Fibroblast of upper back skin (primary cell): ENCODE results near the gene ZNF76.

ENCODE experiments used
- DNase-seq: peaks from one replicate; pipeline ENCODE4 v3.0.0-alpha.2; 2013

Gene ZNF76

GRCh38 chr6:35238843-35239289 lies 20.7 kb upstream of the ZNF76 start:
- peak; percentile 53 for DNase-seq

- no peak for DNase-seq
Measured at GRCh38 chr6:35239581-35239980, 20.0 kb upstream of the ZNF76 start.

GRCh38 chr6:35240838-35241801 lies 18.4 kb upstream of the ZNF76 start:
- peak; percentile 65 for DNase-seq

GRCh38 chr6:35242486-35242885 lies 17.0 kb upstream of the ZNF76 start:
- no peak for DNase-seq

- no peak for DNase-seq
Measured at GRCh38 chr6:35242906-35243305, 16.6 kb upstream of the ZNF76 start.

- DNase-seq = no peak
Measured at GRCh38 chr6:35243386-35243958, 16.1 kb upstream of the ZNF76 start.

GRCh38 chr6:35244551-35244950 lies 15.0 kb upstream of the ZNF76 start:
- DNase-seq = no peak

- DNase-seq = no peak
Measured at GRCh38 chr6:35247642-35248231, 11.8 kb upstream of the ZNF76 start.

- peak; percentile 18 for DNase-seq
Measured at GRCh38 chr6:35248300-35248699, 11.2 kb upstream of the ZNF76 start.

- DNase-seq = no peak
Measured at GRCh38 chr6:35248965-35249364, 10.6 kb upstream of the ZNF76 start.

- DNase-seq = no peak
Measured at GRCh38 chr6:35251949-35252348, 7.6 kb upstream of the ZNF76 start.

GRCh38 chr6:35253249-35253648 lies 6.3 kb upstream of the ZNF76 start:
- DNase-seq = no peak

- DNase-seq = no peak
Measured at GRCh38 chr6:35258336-35258735, 1.2 kb upstream of the ZNF76 start.

- DNase-seq = no peak
Measured at GRCh38 chr6:35258858-35259193, 709 bp upstream of the ZNF76 start.

GRCh38 chr6:35259948-35260590 lies 534 bp downstream of the ZNF76 start:
- peak; percentile 41 for DNase-seq

GRCh38 chr6:35260591-35261570 lies 1.3 kb downstream of the ZNF76 start:
- DNase-seq = no peak

GRCh38 chr6:35262596-35262995 lies 3.1 kb downstream of the ZNF76 start:
- peak; percentile 30 for DNase-seq

GRCh38 chr6:35264550-35265274 lies 5.2 kb downstream of the ZNF76 start:
- DNase-seq = no peak

- no peak for DNase-seq
Measured at GRCh38 chr6:35265523-35265922, 6.0 kb downstream of the ZNF76 start.

GRCh38 chr6:35267446-35267845 lies 7.9 kb downstream of the ZNF76 start:
- no peak for DNase-seq

- DNase-seq = no peak
Measured at GRCh38 chr6:35267897-35268296, 8.4 kb downstream of the ZNF76 start.

GRCh38 chr6:35272005-35272404 lies 12.5 kb downstream of the ZNF76 start:
- no peak for DNase-seq
